HG03139 (cell line): Measurements from ENCODE around the gene GATA5.

Experiments used
- ATAC-seq: cut with Tn5 transposase; IDR thresholded peaks from one replicate; pipeline ENCODE4 v1.9.1; 2021; ENCODE audit not compliant: unreplicated experiment

The GATA5 gene

DNA sequence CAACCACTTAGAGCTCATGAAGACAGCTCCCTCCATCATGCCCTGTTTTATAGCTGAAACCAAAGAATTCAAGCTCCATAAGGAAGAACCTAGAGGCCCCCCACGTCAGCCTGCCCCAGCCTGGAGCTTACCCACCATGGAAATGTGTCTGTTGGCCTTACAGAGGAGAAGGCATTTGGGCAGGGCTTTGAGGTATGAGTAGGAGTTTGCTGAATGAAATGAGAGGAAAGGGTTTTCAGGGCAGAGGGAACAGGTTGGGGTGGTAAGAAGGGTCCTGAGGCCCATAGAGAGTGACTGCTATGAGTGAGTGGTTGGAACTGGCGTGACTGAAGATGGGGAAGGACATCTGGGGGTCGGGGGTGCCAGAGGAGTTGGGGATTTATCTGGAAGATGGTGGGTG, 12.7 kb upstream of the GATA5 start:
- ATAC-seq = no peak

DNA sequence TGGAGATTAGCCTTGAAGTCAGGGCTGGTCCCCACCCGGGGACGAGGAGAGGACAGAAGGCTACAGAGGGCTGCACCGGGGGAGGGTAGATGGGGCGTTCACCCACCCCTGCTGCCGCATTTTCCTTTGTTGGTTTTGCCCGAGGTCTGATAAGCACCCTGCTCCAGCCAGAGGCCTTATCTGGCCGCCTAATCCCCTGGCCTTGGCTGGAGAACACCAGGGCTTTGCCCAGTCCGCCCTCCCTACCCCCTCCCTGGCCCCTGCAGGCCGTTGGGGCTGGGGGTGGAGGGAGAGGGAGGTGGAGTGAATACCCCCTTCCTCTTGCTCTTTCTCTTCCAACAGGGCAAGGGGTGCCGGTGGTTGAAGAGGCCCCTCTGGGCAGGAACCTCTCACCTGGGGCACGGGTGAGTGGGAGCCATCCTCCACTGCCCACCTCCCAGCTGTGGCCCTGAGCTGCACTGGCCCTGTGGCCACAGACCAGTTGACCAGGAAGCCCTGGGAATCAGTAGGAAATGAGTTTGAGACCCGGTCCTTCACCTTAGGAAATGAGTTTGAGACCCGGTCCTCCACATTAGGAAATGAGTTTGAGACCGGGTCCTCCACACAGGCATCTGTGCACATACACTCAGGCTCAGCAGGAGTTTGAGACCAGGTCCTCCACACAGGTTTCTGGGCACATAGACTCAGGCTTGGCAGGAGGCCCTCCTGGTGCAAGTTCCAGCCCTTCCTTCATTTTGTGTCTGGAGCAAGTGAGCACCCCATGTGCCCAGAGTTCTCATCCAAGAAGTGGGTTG, 12.0 kb upstream of the GATA5 start:
- ATAC-seq = no peak

DNA sequence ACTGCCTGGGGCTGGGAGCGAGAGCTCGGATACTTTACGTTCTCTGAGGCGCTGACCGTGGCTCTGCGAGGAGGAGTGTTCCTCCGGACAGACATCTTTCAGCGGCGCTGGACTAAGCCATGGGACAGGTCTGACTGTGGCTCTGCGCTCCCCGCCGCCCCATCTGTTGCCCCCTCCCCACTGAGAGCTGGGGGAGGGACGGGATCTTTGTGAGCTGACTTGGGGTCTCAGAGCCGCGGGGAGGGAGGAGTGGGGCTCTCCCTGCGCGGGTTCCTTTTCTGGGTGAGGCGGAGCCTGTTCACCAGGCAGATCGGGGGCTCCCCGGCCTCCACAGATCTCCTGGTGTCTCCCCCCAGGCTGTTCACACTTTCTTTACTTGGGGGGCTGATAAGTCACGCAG, 11.3 kb upstream of the GATA5 start:
- no peak for ATAC-seq

DNA sequence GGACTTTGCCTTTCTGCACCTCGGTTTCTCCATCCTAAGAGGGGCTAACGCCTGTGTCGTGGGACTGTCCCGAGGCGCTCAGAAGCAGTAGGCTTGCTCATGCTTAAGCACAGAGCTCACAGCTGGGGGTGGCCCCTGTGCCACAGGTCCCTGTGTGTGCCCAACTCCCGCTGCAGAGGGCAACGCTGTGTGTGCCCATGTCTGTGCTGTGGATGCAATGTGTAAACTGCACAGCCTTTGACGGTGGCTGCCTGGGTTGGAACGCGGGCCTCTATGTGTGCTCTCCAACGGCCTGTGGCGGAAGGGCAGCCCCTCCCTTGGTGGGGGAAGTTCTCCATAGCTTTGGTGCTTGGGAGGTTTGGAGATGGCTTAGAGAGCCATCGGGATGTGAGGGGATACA, 10.7 kb upstream of the GATA5 start:
- no peak for ATAC-seq

DNA sequence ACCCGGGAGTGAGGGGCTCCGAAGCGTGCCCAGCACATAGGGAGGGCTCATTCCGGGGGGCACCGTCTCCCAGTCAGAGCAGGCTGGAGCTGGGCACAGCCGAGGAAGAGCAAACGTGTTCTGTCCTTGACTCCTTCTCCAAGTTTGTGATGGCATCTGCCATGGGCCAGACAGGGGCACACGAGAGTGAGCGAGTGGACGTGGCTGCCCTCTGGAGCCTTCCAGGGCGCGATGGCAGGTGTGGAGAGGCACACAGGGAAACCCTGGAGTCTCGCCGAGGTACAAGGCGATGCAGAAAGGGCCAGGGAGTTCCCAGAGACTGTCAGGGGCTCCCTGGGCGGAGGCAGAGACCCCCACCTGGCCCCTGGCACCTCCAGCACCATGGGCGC, 9.9 kb upstream of the GATA5 start:
- no peak for ATAC-seq

DNA sequence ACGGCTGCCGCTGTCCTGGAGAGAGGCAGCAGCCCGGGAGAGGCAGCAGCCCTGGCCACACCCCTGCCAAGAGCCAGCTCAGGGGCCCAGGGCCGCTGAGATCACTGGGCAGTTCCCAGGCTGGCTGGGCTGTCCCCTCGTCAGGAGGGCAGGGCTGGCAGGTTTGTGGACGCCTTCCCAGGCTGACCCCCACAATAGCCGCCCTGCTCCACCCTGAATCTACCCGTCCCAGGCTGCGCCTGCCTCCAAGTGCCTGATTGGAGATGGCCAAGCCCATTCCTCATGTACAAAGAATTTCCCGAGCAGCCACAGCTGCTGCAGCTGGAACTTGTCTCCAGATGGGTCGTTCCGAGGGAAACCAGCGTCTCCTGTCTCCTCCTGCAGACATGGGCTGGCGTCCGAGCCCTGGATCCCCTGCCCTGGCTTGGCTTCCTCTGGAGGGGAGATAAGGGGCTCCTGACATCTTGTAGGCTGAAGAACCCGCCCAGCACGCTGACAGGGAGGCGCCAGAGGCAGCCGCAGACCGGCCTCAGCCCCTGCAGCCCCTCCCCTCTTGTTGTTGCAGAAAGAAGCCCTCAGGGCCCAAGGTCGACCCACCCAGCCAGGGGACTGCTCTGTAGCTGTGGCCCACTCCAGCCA, 9.4 kb upstream of the GATA5 start:
- ATAC-seq = no peak

DNA sequence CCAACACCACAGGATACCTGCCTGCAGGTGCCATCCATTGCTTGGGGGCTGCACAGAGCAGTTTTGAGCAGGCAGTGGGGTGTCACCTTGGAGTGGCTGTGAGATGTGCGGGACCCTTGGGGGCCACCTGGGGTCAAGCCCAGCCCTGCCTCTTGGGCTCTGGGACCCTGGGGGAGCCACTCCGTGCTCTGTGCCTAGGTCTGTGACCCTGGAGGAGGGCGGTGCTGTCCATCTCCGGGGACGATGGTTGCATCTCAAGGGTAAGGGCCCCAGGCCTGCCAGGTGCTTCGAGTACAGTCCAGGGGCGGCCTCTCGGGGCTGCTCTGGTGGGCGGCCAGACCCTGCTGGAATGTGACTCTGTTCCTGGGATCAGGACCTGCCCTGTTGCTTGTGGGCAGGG, 8.7 kb upstream of the GATA5 start:
- ATAC-seq = no peak

DNA sequence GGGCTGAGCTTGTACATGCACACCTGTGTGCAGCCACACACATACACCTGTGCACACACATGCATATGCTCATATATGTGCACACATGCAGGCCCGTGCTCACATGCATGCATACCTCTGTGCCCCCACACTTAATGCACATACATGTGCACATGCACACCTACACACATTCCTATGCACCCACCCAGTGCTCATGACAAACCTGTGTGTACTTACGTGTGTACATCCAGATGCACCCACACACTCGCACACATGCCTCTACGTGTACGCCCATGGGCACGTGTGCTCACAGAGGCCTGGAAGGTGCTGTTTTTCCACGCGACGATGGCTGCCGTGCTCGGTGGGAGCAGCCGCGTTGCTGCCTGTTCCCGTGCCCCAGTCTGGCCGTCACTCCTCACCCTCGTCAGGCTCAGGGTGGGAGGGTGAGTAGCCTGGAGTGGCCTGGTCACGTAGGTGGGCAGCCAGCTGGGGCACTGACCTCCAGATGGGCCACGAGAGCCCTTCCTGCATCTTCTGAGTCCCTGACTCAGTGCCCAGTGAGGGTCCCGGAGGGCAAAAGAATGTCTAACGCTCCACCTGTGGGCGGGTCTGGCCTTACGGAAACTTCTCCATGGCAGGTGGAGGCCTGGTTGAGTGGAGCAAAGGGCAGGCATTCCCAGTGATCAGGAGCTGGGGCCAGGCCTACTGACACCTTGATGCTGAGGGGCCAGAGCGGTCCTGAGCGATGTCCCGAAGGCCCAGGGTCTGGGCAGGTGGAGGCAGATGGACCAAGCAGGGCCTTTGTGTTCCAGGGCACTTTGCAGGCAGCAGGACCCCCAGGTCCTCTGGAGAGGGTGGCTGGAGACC, 8.0 kb upstream of the GATA5 start:
- no peak for ATAC-seq

DNA sequence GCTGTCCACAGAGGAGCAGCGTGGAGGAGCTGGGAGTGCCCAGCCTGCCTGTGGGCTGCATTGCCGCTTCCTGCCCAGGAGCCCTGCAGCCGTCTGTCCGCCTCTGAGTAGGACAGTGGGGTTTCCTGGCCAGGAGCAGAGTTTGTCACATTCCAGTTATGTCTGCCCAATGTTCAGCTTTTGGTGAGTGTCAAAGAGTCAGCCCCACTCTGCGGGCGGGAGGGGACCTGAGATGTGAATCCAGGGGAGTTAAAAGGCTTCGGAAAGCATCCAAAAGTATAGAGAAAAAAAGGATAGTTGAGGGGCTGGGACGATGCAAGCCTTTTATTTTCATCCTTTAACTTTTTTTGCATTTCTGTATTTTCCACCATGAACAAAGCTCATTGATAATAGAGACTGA, 7.2 kb upstream of the GATA5 start:
- ATAC-seq = no peak

DNA sequence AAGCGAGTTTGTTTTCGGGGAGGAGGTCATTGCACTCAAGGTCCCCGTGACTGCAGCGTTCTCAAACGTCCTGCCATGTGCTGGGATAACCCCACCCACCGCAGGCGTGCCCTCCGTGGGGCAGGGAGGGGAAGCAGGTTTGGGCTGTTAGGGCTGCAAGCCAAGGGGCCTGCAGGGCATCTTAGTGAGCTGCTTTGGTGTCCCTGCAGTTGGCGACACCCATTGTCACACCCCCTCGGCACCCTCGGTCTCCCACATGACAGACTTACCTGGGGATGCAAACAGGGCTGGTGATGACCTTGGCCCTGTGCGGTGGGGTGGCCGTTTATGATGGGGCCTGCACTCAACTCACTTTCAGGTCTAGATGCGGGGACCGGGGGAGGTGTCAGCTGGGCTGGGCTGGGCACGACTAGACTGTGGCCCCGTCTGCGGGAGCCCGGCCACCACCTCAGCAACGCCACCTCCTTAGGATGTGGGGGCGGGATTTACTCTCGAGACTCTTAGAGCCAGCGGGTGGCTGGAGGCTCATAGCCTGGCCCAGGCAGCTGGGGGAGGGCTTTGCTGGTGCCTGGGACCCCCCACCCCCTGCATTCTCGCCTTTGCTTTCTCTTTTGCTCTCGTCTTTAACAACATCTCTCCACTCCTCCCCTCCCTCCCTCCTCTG, 6.5 kb upstream of the GATA5 start:
- ATAC-seq = no peak

DNA sequence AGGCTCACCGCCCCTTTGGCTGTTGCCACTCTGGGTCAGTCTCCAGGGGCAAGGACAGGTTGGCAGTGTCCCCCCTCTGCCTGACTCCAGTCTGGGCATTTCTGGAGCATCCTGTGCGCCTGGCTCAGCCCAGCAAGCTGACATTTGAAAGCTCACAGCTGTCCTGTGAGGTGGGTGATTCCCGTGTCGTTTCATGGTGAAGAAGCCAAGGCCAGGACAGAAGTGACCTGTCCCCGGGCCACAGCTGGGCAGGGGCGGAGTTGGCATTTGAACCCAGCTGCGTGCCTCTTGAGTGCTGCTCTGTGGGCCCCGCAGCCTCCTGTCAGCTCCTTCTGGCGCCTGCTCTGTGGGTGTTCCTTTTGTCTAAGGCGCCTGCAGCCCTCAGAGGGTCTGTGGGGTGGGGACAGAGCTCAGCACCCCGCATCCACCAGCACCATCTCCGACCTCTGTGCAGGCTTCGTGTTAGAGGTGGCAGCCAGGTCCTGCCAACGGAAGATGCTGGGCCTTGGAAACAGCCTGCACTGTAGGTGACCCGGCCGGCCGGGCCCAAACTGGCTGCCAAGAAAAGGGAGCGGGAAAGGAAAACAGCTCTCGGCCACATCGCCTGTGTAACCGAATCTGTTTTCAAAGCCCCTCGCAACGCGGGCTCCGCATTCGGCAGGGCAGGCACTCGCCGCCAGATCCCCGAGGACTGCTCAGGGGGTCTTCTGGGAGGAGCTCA, 5.8 kb upstream of the GATA5 start:
- no peak for ATAC-seq

DNA sequence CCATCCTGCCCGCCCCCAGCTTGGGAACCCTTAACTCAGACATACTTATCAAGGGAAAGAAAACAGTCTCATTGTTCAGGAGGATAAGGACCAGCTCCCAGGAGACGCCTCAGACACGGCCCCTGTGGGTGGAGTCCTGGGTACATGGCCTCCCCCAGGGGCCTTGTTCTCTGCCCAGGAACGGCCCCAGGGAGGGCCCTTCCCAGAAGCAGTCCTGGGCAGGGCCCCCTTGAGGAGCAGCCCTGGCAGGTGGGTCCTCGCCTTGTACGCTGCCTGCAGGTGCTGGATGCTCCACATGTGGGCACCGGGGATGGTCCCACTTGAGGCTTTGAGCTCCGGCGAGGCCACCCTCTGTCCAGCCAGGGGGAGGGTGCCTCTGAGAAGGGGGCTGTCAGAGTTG, 4.5 kb upstream of the GATA5 start:
- ATAC-seq = no peak

DNA sequence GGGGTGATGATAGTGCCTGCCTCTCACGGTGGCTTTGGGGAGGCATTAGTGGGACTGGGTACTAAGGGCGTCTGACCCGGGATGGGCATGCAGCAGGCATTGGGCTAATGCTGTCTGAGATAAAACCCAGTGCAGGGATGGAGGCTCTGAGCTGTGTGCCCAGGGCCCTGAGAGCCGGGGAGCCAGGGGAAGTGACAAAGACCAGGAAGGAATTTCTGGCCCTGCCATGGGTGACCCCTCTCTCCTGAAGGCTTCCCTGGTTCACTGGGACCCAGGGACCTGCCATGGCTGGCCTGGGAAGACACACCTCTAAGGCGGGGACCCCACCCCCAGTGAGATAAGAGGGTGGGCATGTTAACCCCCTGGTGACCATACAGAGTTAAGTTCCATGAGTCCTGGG, 3.9 kb upstream of the GATA5 start:
- ATAC-seq = no peak

DNA sequence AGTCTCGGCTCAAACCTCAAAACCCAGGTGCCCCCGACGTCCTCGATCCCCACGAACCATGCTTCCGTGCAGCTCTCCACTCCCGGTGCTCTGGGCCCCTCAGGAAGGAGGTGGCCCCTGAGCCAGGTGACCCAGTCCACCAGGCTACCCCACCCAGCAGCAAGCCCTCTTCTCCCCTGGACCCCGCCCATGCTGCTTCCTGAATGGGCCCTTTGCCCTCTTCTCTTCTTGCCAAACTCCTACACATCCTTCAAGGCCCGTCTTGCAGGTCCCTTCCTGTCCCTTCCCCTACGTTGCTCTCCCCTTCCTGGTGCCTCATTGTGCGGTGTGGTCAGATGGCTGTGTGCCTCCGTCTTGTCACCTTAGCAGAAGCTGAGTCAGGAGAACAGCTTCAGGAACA, 3.4 kb upstream of the GATA5 start:
- ATAC-seq = no peak

DNA sequence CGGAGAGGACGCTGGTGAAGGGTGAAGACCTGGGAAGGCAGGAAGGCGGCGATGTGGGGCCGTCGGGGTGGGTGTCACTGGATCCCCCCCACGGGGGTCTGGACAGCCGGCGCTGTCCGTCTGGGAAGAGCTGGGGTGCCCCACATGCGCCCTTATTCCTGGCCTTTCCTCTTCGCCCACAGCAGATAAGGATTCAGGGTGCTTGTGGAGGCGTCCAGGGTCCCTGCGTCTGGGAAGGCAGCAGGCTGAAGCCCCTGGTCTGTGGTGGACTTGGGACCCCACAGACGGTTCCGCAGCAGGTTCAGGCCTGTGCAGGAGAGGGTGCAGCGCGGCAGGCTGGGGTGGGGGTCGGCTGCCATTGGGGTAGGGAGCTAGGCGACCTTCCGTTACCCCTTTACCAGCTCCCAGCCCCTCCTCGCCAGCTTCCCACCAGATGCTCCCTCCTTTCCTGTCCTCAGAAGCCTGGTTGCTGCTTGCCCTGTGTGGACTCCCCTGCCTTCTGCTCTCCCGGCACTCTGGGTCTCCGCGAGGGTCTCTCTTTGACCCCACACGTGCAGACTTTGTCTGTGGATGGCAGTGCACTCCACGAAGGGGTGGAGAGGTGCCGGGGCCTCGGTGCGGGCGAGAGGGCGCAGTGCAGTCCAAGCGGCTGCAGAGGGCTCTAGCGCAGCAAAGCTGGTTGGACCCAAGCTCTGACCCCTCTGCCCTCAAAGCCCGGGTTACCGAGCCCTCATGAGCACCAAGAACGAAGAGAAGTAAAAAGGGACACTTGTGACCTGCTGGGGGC, 2.1 kb upstream of the GATA5 start:
- ATAC-seq = no peak

DNA sequence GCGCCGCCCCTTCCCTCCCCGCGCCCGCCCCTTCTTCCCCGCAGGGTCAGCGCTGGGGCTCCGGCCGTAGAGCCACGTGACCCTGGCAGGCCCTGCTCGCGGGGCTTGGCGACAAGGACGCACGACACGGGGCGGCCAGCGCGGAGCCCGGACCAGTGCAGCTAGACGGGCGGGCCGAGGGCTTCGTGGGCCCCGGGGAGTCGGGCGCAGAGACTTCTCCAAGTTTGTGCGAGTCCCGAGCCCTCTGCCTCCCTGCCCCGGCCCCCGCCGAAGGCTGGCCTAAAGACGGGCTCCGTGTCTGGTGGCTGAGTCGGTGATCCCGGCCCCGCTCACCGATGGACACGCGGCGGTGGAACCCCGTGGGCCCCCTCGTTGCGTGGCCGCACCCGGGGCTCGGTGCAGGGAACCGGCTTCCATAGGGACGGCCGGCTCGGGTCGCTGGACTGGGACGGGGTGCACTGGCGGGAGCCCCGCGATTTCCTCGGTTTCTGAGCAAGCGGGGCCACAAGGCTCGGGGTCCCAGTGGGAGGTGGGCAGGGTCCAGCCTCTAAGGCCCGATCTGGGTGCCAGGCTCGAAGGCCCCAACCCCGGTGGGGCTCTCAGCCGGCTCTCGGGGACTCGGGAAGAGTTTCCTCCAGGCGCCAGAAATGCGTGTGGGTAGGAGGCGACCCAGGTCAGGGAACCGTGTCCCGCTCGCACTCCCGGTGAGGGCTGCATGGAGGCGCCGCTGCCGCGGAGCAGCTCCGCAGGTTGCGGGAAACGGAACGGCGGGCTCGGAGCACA, 452 bp upstream of the GATA5 start:
- ATAC-seq = no peak

DNA sequence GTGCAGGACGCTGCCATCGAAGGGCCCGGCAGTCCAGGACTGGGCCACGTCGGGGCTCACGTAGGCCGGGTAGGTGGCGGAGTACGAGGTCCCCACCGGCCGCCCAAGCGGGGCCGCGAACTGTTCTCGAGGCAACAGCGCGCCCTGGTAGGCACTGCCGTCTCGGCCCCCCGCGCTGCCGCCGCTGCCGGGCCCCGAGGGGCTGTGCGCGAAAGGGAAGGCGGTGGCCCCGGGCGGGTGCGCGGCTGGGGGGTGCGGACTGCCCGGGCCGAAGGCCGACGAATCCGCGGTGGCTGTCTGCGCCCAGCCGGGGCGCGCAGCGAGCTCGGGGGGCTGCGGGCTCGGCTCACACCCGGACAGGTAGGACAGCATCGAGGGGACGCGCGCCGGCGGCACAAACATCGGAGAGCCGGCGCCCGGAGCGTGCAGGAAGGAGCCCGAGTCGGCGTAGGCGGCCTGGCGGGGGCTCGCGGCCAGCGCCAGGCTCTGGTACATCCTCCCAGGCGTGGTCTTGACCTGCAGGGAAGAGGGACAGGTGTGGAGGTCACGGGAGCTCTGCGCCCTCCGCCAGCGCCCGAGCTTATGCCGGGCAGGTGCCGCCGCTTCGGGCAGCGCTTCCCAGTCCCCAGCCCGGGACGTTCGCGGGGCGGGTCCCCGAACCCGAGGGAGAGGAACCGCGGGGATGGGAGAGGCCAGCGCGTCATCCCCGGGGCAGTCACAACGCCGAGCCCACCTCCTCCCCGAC, 596 bp downstream of the GATA5 start:
- ATAC-seq = no peak

DNA sequence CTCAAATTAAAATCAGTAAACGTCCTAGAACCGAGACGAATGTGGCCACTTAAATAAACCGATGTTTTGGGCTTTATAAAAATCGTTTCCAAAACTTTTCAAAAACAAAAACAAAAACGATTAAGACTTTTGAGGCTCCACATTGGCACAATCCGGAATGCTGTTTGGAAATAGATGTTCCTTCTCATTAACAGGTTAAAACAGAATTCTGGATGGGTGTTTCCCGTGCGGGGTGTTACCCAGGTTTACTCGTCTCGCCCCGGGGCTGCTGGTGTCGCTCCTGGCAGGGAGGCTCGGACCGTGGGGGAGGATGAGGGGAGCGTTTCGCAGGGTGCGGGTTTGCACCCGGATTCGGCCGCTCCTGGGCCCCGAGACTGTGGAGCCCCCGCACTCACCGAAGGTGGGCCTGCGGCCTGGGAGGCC, 1.2 kb downstream of the GATA5 start:
- ATAC-seq = no peak
